HepG2 (cell line): ENCODE data around the gene CSNK1G3. TPM values are rescaled to one million over a fixed set of nuclear protein-coding genes. Genes with fewer than 3 reads are reported as not detected.

Experiments used
- SALL1 ChIP-seq: sonication (generic); formaldehyde crosslinking; IDR thresholded peaks from 2 replicates; pipeline ENCODE4 v1.8.0; 2022; ENCODE audit warnings: mild to moderate bottlenecking, missing genetic modification reagents
- ZNF501 ChIP-seq: sonication (generic); formaldehyde crosslinking; IDR thresholded peaks from 2 replicates; pipeline ENCODE4 v1.5.1; 2020; ENCODE audit warnings: mild to moderate bottlenecking, moderate library complexity, missing genetic modification reagents
- polyA plus RNA-seq, 8 experiments: library from polyadenylated mRNA; depleted of rRNA in 3 of 8; stranded (reverse) in 7 of 8; unstranded in 1 of 8; fragments of >200 nt; fragmentation: Illumina TruSeq in 4 of 8; extraction: Trizol in 4 of 8; gene quantifications; 2 replicates each; pipeline versions ENCODE4 v1.2.1 to v1.2.3, GENCODE V29; 2011 to 2016; ENCODE audit warnings: low read depth in 4 of 8, missing spikeins in 1 of 8, mixed read lengths in 1 of 8; ENCODE audit not compliant: insufficient read depth in 1 of 8
- total RNA-seq, 5 experiments: library from RNA; depleted of rRNA; stranded (reverse); fragments of >200 nt; fragmentation: Illumina TruSeq; extraction: Trizol; gene quantifications; 2 replicates each; pipeline ENCODE4 v1.2.3, GENCODE V29; 2016; ENCODE audit warnings: low read depth in 1 of 5
- TF ChIP-seq, protein P1 (sequence below): sonication (generic); formaldehyde crosslinking; IDR thresholded peaks from 2 replicates; pipeline ENCODE4 v1.4.0; 2020; ENCODE audit warnings: missing genetic modification reagents
- TF ChIP-seq, protein P2 (sequence below): sonication (generic); formaldehyde crosslinking; IDR thresholded peaks from 2 replicates; pipeline ENCODE4 v1.5.0; 2020; ENCODE audit warnings: missing genetic modification reagents
- TF ChIP-seq, protein P3 (sequence below): IDR thresholded peaks from 2 replicates; pipeline ENCODE4 v1.4.0; 2020; ENCODE audit warnings: mild to moderate bottlenecking, missing genetic modification reagents
- TF ChIP-seq, protein P4 (sequence below): sonication (generic); formaldehyde crosslinking; conservative IDR thresholded peaks from 2 replicates; pipeline ENCODE4 v1.8.0; 2022; ENCODE audit warnings: mild to moderate bottlenecking, moderate library complexity, missing genetic modification reagents
- TF ChIP-seq, protein P5 (sequence below): IDR thresholded peaks from 2 replicates; pipeline ENCODE4 v1.6.1; 2016; ENCODE audit warnings: mild to moderate bottlenecking
- TF ChIP-seq, protein P6 (sequence below): sonication (generic); formaldehyde crosslinking; IDR thresholded peaks from 2 replicates; pipeline ENCODE4 v1.4.0; 2020; ENCODE audit warnings: missing genetic modification reagents

Gene CSNK1G3
- total and polyA plus RNA-seq, 2 of the 13 experiments (the other 11 are each of a cell fraction or from before 2014, with no cell fraction given) = 11.3 to 31.5 TPM

DNA sequence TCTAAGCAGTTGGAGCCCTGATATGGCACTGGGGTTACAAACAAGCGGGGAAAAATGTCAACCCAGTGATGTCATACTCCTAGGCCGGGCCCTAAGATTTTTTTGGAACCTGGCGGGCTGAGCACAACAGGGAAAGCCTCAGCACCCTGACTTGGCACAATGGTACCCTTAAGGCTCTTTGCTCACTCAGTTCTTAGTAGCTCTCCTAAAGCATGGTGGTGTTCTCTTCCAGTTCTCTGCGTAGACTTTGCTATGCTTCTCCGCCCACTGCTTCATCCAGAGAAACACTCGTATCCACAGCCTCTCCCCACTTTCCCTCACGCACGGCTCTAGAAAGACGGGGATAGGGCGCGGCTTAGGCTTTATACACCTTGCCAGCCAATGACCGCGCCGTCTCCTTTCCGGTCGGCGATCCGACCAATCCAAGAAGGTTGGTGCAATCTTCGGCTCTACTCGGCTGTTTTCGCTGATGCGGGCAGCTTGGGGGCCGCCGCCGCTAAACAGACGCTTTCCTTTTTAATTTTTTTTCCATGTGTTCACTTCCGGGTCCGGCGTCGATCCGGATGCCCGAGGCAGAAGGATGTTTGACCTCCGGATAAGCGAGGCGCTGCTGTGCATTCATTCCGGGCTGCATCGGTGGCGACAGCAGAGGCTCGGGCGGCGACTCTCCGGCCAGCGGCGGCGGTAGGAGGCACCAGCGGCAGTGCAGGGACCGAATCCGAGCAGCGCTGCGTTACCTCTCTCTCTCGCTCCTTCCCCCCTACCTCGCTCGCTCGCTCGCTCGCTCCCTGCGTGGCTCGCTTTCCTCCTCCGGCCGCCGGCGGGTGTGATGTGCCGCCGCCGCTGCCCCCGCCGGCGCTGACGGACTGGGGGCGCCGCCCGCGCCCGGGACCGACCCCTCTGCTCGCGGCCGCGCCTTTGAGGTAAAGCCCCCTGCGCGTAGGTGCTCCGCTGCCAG is at the start of gene CSNK1G3 (continued):
- TF ChIP-seq, protein P1, sequence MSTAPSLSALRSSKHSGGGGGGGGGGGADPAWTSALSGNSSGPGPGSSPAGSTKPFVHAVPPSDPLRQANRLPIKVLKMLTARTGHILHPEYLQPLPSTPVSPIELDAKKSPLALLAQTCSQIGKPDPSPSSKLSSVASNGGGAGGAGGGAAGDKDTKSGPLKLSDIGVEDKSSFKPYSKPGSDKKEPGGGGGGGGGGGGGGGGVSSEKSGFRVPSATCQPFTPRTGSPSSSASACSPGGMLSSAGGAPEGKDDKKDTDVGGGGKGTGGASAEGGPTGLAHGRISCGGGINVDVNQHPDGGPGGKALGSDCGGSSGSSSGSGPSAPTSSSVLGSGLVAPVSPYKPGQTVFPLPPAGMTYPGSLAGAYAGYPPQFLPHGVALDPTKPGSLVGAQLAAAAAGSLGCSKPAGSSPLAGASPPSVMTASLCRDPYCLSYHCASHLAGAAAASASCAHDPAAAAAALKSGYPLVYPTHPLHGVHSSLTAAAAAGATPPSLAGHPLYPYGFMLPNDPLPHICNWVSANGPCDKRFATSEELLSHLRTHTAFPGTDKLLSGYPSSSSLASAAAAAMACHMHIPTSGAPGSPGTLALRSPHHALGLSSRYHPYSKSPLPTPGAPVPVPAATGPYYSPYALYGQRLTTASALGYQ = no peak
- TF ChIP-seq ZNF501 (CRISPR knock-in tag) (peak; percentile 89), SALL1 (CRISPR knock-in tag) (peak; percentile 76; the same call in 1 of the 2 replicates)
- TF ChIP-seq, protein P2, sequence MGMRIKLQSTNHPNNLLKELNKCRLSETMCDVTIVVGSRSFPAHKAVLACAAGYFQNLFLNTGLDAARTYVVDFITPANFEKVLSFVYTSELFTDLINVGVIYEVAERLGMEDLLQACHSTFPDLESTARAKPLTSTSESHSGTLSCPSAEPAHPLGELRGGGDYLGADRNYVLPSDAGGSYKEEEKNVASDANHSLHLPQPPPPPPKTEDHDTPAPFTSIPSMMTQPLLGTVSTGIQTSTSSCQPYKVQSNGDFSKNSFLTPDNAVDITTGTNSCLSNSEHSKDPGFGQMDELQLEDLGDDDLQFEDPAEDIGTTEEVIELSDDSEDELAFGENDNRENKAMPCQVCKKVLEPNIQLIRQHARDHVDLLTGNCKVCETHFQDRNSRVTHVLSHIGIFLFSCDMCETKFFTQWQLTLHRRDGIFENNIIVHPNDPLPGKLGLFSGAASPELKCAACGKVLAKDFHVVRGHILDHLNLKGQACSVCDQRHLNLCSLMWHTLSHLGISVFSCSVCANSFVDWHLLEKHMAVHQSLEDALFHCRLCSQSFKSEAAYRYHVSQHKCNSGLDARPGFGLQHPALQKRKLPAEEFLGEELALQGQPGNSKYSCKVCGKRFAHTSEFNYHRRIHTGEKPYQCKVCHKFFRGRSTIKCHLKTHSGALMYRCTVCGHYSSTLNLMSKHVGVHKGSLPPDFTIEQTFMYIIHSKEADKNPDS (CRISPR knock-in tag) = no peak
- TF ChIP-seq, protein P3, sequence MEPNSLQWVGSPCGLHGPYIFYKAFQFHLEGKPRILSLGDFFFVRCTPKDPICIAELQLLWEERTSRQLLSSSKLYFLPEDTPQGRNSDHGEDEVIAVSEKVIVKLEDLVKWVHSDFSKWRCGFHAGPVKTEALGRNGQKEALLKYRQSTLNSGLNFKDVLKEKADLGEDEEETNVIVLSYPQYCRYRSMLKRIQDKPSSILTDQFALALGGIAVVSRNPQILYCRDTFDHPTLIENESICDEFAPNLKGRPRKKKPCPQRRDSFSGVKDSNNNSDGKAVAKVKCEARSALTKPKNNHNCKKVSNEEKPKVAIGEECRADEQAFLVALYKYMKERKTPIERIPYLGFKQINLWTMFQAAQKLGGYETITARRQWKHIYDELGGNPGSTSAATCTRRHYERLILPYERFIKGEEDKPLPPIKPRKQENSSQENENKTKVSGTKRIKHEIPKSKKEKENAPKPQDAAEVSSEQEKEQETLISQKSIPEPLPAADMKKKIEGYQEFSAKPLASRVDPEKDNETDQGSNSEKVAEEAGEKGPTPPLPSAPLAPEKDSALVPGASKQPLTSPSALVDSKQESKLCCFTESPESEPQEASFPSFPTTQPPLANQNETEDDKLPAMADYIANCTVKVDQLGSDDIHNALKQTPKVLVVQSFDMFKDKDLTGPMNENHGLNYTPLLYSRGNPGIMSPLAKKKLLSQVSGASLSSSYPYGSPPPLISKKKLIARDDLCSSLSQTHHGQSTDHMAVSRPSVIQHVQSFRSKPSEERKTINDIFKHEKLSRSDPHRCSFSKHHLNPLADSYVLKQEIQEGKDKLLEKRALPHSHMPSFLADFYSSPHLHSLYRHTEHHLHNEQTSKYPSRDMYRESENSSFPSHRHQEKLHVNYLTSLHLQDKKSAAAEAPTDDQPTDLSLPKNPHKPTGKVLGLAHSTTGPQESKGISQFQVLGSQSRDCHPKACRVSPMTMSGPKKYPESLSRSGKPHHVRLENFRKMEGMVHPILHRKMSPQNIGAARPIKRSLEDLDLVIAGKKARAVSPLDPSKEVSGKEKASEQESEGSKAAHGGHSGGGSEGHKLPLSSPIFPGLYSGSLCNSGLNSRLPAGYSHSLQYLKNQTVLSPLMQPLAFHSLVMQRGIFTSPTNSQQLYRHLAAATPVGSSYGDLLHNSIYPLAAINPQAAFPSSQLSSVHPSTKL (CRISPR knock-in tag) = 0 out of 2 replicates have a peak, but pooled peaks have one; percentile 27
- TF ChIP-seq, protein P4, sequence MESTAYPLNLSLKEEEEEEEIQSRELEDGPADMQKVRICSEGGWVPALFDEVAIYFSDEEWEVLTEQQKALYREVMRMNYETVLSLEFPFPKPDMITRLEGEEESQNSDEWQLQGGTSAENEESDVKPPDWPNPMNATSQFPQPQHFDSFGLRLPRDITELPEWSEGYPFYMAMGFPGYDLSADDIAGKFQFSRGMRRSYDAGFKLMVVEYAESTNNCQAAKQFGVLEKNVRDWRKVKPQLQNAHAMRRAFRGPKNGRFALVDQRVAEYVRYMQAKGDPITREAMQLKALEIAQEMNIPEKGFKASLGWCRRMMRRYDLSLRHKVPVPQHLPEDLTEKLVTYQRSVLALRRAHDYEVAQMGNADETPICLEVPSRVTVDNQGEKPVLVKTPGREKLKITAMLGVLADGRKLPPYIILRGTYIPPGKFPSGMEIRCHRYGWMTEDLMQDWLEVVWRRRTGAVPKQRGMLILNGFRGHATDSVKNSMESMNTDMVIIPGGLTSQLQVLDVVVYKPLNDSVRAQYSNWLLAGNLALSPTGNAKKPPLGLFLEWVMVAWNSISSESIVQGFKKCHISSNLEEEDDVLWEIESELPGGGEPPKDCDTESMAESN (CRISPR knock-in tag) = peak; percentile 79; the same call in 1 of the 2 replicates
- TF ChIP-seq, protein P5, sequence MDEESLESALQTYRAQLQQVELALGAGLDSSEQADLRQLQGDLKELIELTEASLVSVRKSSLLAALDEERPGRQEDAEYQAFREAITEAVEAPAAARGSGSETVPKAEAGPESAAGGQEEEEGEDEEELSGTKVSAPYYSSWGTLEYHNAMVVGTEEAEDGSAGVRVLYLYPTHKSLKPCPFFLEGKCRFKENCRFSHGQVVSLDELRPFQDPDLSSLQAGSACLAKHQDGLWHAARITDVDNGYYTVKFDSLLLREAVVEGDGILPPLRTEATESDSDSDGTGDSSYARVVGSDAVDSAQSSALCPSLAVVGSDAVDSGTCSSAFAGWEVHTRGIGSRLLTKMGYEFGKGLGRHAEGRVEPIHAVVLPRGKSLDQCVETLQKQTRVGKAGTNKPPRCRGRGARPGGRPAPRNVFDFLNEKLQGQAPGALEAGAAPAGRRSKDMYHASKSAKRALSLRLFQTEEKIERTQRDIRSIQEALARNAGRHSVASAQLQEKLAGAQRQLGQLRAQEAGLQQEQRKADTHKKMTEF (CRISPR knock-in tag) = peak; percentile 79
- TF ChIP-seq, protein P6, sequence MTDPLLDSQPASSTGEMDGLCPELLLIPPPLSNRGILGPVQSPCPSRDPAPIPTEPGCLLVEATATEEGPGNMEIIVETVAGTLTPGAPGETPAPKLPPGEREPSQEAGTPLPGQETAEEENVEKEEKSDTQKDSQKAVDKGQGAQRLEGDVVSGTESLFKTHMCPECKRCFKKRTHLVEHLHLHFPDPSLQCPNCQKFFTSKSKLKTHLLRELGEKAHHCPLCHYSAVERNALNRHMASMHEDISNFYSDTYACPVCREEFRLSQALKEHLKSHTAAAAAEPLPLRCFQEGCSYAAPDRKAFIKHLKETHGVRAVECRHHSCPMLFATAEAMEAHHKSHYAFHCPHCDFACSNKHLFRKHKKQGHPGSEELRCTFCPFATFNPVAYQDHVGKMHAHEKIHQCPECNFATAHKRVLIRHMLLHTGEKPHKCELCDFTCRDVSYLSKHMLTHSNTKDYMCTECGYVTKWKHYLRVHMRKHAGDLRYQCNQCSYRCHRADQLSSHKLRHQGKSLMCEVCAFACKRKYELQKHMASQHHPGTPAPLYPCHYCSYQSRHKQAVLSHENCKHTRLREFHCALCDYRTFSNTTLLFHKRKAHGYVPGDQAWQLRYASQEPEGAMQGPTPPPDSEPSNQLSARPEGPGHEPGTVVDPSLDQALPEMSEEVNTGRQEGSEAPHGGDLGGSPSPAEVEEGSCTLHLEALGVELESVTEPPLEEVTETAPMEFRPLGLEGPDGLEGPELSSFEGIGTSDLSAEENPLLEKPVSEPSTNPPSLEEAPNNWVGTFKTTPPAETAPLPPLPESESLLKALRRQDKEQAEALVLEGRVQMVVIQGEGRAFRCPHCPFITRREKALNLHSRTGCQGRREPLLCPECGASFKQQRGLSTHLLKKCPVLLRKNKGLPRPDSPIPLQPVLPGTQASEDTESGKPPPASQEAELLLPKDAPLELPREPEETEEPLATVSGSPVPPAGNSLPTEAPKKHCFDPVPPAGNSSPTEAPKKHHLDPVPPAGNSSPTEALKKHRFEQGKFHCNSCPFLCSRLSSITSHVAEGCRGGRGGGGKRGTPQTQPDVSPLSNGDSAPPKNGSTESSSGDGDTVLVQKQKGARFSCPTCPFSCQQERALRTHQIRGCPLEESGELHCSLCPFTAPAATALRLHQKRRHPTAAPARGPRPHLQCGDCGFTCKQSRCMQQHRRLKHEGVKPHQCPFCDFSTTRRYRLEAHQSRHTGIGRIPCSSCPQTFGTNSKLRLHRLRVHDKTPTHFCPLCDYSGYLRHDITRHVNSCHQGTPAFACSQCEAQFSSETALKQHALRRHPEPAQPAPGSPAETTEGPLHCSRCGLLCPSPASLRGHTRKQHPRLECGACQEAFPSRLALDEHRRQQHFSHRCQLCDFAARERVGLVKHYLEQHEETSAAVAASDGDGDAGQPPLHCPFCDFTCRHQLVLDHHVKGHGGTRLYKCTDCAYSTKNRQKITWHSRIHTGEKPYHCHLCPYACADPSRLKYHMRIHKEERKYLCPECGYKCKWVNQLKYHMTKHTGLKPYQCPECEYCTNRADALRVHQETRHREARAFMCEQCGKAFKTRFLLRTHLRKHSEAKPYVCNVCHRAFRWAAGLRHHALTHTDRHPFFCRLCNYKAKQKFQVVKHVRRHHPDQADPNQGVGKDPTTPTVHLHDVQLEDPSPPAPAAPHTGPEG (CRISPR knock-in tag) = no peak
